Measurements from ENCODE around the gene CD83.

- TF ChIP-seq CTCF (conservative IDR thresholded peaks at IDR 0.05; ENCODE audit: low read depth, low read length) (no peak), EZH2phosphoT487 (IDR thresholded peaks at IDR 0.05; ENCODE audit: borderline replicate concordance, low read length) (no peak)
Observed at GRCh38 chr6:14141351-14142062, 23.9 kb downstream of the CD83 start.
